Measurements from ENCODE around the gene RBBP5. TPM values are rescaled to one million over a fixed set of nuclear protein-coding genes. Genes with fewer than 3 reads are reported as not detected.

The RBBP5 gene
- total RNA-seq, 1 experiment from 2014 or later: 17.9 TPM

DNA sequence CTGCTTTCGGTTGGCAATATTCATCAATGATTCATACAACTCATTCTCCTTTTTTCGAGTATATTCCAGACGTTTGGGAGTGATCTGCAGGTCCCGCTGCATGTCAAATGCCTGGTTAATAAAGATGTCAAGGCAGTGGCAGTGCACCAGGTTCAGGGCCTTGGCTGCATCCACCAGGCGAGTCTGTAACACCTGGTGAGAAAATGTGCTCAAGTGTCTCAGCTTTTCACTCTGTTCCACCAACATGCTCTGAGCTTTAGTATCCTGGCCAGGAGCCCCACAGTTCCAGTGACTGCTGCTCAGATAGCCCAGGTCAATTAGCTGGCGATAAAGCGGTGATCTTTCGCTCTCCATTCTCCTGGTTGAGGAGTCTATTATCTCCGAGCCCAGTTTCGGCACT, 47.5 kb upstream of the RBBP5 start:
- no peaks in the 10 kb centered on the region for H3K27me3 ChIP-seq (ENCODE audit: insufficient read depth, low read depth)
- no peaks in the 10 kb centered on the region for H3K36me3 ChIP-seq (ENCODE audit: low read depth)
- no peak overlapping the region for H3K4me2 ChIP-seq
- no peaks in the 10 kb centered on the region for H3K79me2 ChIP-seq (ENCODE audit: low read depth)
- no peak for TF ChIP-seq EZH2 (IDR thresholded peaks at IDR 0.05; ENCODE audit: low read depth)
- TF ChIP-seq, protein P1, sequence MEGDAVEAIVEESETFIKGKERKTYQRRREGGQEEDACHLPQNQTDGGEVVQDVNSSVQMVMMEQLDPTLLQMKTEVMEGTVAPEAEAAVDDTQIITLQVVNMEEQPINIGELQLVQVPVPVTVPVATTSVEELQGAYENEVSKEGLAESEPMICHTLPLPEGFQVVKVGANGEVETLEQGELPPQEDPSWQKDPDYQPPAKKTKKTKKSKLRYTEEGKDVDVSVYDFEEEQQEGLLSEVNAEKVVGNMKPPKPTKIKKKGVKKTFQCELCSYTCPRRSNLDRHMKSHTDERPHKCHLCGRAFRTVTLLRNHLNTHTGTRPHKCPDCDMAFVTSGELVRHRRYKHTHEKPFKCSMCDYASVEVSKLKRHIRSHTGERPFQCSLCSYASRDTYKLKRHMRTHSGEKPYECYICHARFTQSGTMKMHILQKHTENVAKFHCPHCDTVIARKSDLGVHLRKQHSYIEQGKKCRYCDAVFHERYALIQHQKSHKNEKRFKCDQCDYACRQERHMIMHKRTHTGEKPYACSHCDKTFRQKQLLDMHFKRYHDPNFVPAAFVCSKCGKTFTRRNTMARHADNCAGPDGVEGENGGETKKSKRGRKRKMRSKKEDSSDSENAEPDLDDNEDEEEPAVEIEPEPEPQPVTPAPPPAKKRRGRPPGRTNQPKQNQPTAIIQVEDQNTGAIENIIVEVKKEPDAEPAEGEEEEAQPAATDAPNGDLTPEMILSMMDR (conservative IDR thresholded peaks at IDR 0.05): no peak
- DNase-seq: no peak
- no peak overlapping the region for H3K27ac ChIP-seq
- ChIA-PET CTCF (no interaction called here), POLR2A (ENCODE audit: unreplicated experiment) (no interaction called here)
- BruUV-seq (replicated peaks): no TSS peak
- intact Hi-C loops (cut with micrococcal nuclease; ENCODE audit: unreplicated experiment): no loop called here
- H3K4me3 ChIP-seq: no peak overlapping the region
- H2AFZ ChIP-seq: no peak overlapping the region
- no peaks in the 10 kb centered on the region for H4K20me1 ChIP-seq (ENCODE audit: insufficient read depth)
- H3K4me1 ChIP-seq (replicated peaks; ENCODE audit: insufficient read depth): peaks cover 14% of the 10 kb centered on the region
- H3F3A ChIP-seq (ENCODE audit: insufficient read depth, low read depth): peaks cover 12% of the 10 kb centered on the region; the same call in 1 of the 2 replicates
- H3K9me3 ChIP-seq (ENCODE audit: insufficient read depth, low read depth): no peaks in the 10 kb centered on the region
- H3K9me2 ChIP-seq (ENCODE audit: insufficient read depth): no peaks in the 10 kb centered on the region

DNA sequence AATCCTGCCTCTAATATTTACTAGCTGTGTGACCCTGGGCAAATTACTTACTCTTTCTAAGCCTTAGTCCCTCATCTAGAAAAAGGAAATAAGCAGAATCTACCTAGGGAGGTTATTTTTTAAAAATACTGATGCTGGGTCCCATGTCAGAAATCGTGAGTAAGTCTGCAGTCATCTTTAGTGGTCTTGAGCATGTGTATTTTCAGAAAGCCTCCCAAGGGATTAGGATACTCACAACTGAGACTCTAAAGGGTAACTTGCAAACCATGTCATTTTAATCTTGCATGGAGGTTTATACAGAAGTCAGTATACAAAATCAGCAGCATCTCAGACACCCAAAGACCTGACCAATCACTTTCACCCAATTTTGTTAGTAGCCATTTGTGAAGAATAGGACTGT, 46.5 kb upstream of the RBBP5 start:
- no peak overlapping the region for H3K4me3 ChIP-seq
- peaks cover 13% of the 10 kb centered on the region for H3K4me1 ChIP-seq (replicated peaks; ENCODE audit: insufficient read depth)
- no peaks in the 10 kb centered on the region for H4K20me1 ChIP-seq (ENCODE audit: insufficient read depth)
- no peaks in the 10 kb centered on the region for H3K79me2 ChIP-seq (ENCODE audit: low read depth)
- peaks cover 11% of the 10 kb centered on the region; the same call in 1 of the 2 replicates for H3F3A ChIP-seq (ENCODE audit: insufficient read depth, low read depth)
- H3K36me3 ChIP-seq (ENCODE audit: low read depth): no peaks in the 10 kb centered on the region
- no peak overlapping the region for H2AFZ ChIP-seq
- TF ChIP-seq, protein P1 (conservative IDR thresholded peaks at IDR 0.05): no peak
- no peak for TF ChIP-seq EZH2 (IDR thresholded peaks at IDR 0.05; ENCODE audit: low read depth)
- intact Hi-C loops (cut with micrococcal nuclease; ENCODE audit: unreplicated experiment): no loop called here
- CTCF ChIA-PET: no interaction called here
- no peaks in the 10 kb centered on the region for H3K9me3 ChIP-seq (ENCODE audit: insufficient read depth, low read depth)
- POLR2A ChIA-PET (ENCODE audit: unreplicated experiment): no interaction called here
- no peaks in the 10 kb centered on the region for H3K27me3 ChIP-seq (ENCODE audit: insufficient read depth, low read depth)
- no peaks in the 10 kb centered on the region for H3K9me2 ChIP-seq (ENCODE audit: insufficient read depth)
- BruUV-seq (replicated peaks): no TSS peak
- H3K4me2 ChIP-seq: no peak overlapping the region
- no peak for DNase-seq
- no peak overlapping the region for H3K27ac ChIP-seq

DNA sequence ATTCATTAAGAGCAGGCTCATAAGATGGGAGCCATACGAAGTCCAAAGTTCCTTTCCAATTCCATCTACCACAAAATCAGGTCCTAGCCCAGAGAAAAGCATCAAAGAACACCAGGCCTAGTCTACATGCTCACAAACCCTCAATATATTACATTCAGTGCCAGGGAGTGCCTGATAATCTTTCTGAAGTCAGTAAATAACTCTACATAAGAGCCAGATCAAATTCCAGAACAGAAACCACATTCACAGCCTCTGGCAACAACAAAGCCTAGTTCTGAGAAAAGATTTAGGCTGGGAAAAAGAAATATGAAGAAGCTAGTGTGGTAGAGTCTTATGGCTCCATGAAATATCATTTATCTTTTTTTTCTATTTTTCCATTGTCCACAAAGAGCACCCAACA, 40.5 kb upstream of the RBBP5 start:
- no peak overlapping the region for H3K4me3 ChIP-seq
- no peak for TF ChIP-seq EZH2 (IDR thresholded peaks at IDR 0.05; ENCODE audit: low read depth)
- TF ChIP-seq, protein P1 (conservative IDR thresholded peaks at IDR 0.05): no peak
- no peak overlapping the region for H3K27ac ChIP-seq
- H3F3A ChIP-seq (ENCODE audit: insufficient read depth, low read depth): no peaks in the 10 kb centered on the region
- BruUV-seq (replicated peaks): no TSS peak
- no peak overlapping the region for H3K4me2 ChIP-seq
- H3K9me2 ChIP-seq (ENCODE audit: insufficient read depth): no peaks in the 10 kb centered on the region
- no peak for DNase-seq
- no peak overlapping the region for H2AFZ ChIP-seq
- H4K20me1 ChIP-seq (ENCODE audit: insufficient read depth): no peaks in the 10 kb centered on the region
- H3K79me2 ChIP-seq (ENCODE audit: low read depth): no peaks in the 10 kb centered on the region
- H3K27me3 ChIP-seq (ENCODE audit: insufficient read depth, low read depth): no peaks in the 10 kb centered on the region
- ChIA-PET POLR2A (ENCODE audit: unreplicated experiment) (no interaction called here), CTCF (no interaction called here)
- H3K36me3 ChIP-seq (ENCODE audit: low read depth): 0 out of 2 replicates have a peak, but pooled peaks cover under 1% of the 10 kb centered on the region
- intact Hi-C loops (cut with micrococcal nuclease; ENCODE audit: unreplicated experiment): no loop called here
- no peaks in the 10 kb centered on the region for H3K4me1 ChIP-seq (replicated peaks; ENCODE audit: insufficient read depth)
- H3K9me3 ChIP-seq (ENCODE audit: insufficient read depth, low read depth): no peaks in the 10 kb centered on the region
